Thoracic aorta (tissue), 2 donors: ENCODE measurements around the gene DNAH11. TPM values are rescaled to one million over a fixed set of nuclear protein-coding genes. Genes with fewer than 3 reads are reported as not detected.

Experiments
- ATAC-seq: fragments of 150-250 bp; one replicate; pipeline ENCODE4 v1.8.0; 2017; ENCODE audit warnings: low read depth; ENCODE audit not compliant: insufficient number of reproducible peaks, low FRiP score
- DNase-seq: peaks from one replicate; pipeline ENCODE4 v3.0.0-alpha.2; 2020; ENCODE audit warnings: low spot score
- H3K27ac ChIP-seq, 2 donors: fragments of 200-600 bp; sonication (generic); 1 replicate in 1 of 2; 2 replicates in 1 of 2; pipeline ENCODE4 v1.5.1; 2016; ENCODE audit warnings: mild to moderate bottlenecking in 2 of 2, moderate library complexity in 2 of 2
- H3K27me3 ChIP-seq: fragments of 200-600 bp; sonication (generic); replicated peaks from 2 replicates; pipeline ENCODE4 v1.6.0; 2016; ENCODE audit warnings: mild to moderate bottlenecking; ENCODE audit not compliant: insufficient read depth
- H3K36me3 ChIP-seq: fragments of 200-600 bp; sonication (generic); one replicate; pipeline ENCODE4 v1.5.1; 2016
- H3K4me1 ChIP-seq, 2 donors: fragments of 200-600 bp; sonication (generic); 1 replicate in 1 of 2; 2 replicates in 1 of 2; pipeline versions ENCODE4 v1.5.1 to v1.6.0; 2016; ENCODE audit warnings: low read depth in 2 of 2, mild to moderate bottlenecking in 1 of 2; ENCODE audit not compliant: control insufficient read depth in 1 of 2
- H3K4me3 ChIP-seq: fragments of 200-600 bp; sonication (generic); 2 replicates; pipeline ENCODE4 v1.5.1; 2016; ENCODE audit warnings: mild to moderate bottlenecking
- H3K9me3 ChIP-seq: fragments of 200-600 bp; sonication (generic); 2 replicates; pipeline ENCODE4 v1.5.1; 2016
- total RNA-seq, 2 donors: library from RNA; depleted of rRNA; stranded (reverse); fragments of >200 nt; gene quantifications; one replicate each; pipeline versions ENCODE4 v1.1.0 to v1.2.3, GENCODE V29; 2016
- TF ChIP-seq, protein P1 (sequence below): fragments of 200-600 bp; sonication (generic); IDR thresholded peaks from one replicate; pipeline ENCODE4 v1.5.1; 2019; ENCODE audit warnings: antibody characterized with exemption

DNAH11 gene
- total RNA-seq, 2 donors from 2014 or later, result 1.9 to 16.2 TPM

DNA sequence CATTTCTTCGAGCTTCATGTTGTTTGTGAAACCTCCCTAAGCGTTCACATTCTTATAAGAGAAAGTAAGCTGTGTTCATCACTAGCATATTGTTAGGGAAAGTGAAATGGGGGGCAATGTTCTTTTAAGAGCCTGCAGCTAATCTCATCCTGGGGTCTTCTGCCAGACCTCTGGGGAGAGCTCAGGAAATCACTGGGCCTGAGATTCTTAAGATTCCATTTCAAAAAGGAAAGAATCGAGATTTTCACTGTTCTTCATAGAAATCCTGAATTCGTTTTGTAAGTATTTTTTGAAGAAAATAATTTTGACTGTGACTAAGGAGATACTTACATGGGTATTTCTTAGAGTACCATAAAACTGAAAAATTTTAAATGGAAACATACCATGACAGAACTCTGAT, 242.2 kb downstream of the DNAH11 start:
- H3K27me3 ChIP-seq, result no peaks in the 10 kb centered on the region
- no peaks in the 10 kb centered on the region for H3K9me3 ChIP-seq
- no peak overlapping the region for H3K4me3 ChIP-seq
- ATAC-seq (no peak), DNase-seq (no peak)
- H3K27ac ChIP-seq, result no peak overlapping the region
- TF ChIP-seq, protein P1, sequence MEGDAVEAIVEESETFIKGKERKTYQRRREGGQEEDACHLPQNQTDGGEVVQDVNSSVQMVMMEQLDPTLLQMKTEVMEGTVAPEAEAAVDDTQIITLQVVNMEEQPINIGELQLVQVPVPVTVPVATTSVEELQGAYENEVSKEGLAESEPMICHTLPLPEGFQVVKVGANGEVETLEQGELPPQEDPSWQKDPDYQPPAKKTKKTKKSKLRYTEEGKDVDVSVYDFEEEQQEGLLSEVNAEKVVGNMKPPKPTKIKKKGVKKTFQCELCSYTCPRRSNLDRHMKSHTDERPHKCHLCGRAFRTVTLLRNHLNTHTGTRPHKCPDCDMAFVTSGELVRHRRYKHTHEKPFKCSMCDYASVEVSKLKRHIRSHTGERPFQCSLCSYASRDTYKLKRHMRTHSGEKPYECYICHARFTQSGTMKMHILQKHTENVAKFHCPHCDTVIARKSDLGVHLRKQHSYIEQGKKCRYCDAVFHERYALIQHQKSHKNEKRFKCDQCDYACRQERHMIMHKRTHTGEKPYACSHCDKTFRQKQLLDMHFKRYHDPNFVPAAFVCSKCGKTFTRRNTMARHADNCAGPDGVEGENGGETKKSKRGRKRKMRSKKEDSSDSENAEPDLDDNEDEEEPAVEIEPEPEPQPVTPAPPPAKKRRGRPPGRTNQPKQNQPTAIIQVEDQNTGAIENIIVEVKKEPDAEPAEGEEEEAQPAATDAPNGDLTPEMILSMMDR, result no peak
- H3K4me1 ChIP-seq, result no peaks in the 10 kb centered on the region
- no peaks in the 10 kb centered on the region for H3K36me3 ChIP-seq

DNA sequence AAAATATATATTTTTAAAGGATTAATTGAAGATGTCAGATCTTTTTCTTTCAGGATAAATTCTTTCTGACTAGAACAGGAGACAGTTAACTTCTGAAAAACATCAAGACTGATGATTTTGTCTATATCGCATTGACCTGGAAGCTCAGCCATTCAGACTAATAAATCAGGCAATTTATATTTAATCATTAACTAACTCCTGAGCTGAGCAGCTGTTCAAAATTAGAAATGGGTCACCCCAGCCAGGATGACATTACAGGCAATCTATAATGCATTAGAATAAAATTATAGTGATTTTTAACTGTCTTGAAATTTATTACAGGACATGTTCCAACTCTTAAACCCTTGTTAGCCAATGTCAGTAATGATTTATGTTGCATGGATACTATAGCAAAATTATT, 263.0 kb downstream of the DNAH11 start:
- ATAC-seq (no peak), DNase-seq (no peak)
- Histone ChIP-seq H3K4me3 (no peak overlapping the region), H3K9me3 (no peaks in the 10 kb centered on the region), H3K27ac (no peak overlapping the region), H3K36me3 (no peaks in the 10 kb centered on the region), H3K27me3 (no peaks in the 10 kb centered on the region), H3K4me1 (no peaks in the 10 kb centered on the region)
- TF ChIP-seq, protein P1, result no peak

DNA sequence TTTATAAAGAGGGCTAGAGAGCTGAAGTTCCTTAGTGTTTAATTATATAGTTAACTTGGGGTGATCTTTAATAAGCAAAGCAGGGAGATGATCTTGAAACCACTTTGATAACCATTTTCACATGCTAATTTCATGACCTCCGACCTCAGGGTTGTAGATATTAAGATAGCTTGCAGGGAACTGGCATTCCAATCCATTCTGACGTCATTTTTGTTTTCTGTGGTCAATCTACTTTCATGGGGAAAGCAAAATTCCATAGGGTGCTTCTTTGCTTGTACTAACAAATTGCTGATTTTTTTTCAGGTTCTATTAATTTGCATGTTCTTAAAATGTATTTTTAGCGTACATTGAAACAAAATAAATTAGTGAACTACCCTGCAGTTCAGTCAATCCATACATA, 263.5 kb downstream of the DNAH11 start:
- no peak overlapping the region for H3K4me3 ChIP-seq
- no peaks in the 10 kb centered on the region for H3K36me3 ChIP-seq
- ATAC-seq, result no peak
- no peaks in the 10 kb centered on the region for H3K9me3 ChIP-seq
- H3K27ac ChIP-seq, result no peak overlapping the region
- DNase-seq, result no peak
- H3K4me1 ChIP-seq, result no peaks in the 10 kb centered on the region
- TF ChIP-seq, protein P1, result no peak
- H3K27me3 ChIP-seq, result no peaks in the 10 kb centered on the region

DNA sequence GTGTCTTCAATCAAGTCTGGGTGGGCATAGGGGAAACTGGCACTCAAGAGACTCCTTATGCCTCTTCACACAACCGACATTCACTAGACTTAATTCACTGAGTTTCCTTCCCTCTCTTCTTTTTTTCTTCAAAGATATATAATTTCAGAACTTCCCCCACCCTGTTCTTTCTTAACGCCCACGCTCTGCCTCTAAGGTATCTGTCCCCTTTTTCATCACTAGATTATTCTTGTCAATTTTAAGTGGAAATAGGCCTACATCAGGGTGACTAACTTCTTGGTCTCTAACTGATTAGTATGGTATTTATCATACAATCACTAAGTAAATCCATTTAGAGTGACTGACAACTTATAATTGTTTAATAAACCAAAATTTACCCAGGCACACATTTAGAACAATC, 276.2 kb downstream of the DNAH11 start:
- ATAC-seq (no peak), DNase-seq (no peak)
- Histone ChIP-seq H3K4me3 (no peak overlapping the region), H3K36me3 (no peaks in the 10 kb centered on the region), H3K27me3 (no peaks in the 10 kb centered on the region), H3K4me1 (no peaks in the 10 kb centered on the region), H3K27ac (no peak overlapping the region), H3K9me3 (no peaks in the 10 kb centered on the region)
- TF ChIP-seq, protein P1, result no peak

DNA sequence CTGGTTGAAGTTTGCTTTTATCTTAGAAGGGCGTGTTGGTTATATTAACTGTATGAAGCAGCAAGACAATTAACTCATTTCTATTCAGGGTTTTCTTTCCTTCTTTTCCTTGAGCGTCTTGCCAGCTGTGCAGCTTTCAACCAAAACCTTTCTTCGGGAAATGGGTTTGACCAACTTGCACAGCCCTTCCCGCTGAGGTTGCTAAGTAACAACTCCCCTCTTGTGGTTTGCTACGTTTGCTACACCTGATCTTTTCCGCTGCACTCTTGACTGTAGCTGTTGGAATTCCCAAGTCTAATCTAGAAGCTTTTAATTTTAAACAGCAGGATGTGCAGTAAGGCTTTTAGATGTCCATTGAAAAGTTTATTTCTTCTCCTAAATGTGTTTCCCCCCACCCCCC, 286.0 kb downstream of the DNAH11 start:
- no peak overlapping the region for H3K4me3 ChIP-seq
- H3K27ac ChIP-seq, result no peak overlapping the region
- no peak for ATAC-seq
- H3K4me1 ChIP-seq, result no peaks in the 10 kb centered on the region
- DNase-seq, result no peak
- no peaks in the 10 kb centered on the region for H3K36me3 ChIP-seq
- TF ChIP-seq, protein P1, result no peak
- no peaks in the 10 kb centered on the region for H3K27me3 ChIP-seq
- H3K9me3 ChIP-seq, result no peaks in the 10 kb centered on the region
